DOHH2 (cell line): ENCODE measurements around the gene ERBB2.

ENCODE experiments used
- CTCF ChIP-seq: fragments of 200-600 bp; sonication (generic); IDR thresholded peaks from one replicate; pipeline ENCODE4 v1.5.1; 2014; ENCODE audit warnings: antibody characterized with exemption, mild to moderate bottlenecking, low read depth, low read length; ENCODE audit not compliant: poor library complexity, severe bottlenecking
- EZH2phosphoT487 ChIP-seq: fragments of 200-600 bp; sonication (generic); IDR thresholded peaks from 2 replicates; pipeline ENCODE4 v1.6.1; 2017; ENCODE audit warnings: borderline replicate concordance, mild to moderate bottlenecking, antibody characterized with exemption, low read length, moderate library complexity, mixed read lengths

- TF ChIP-seq CTCF: no peak
- no peak for TF ChIP-seq EZH2phosphoT487
Measured at GRCh38 chr17:39673335-39674081, 26.4 kb upstream of the ERBB2 start.
